OCI-LY7 (cell line): ENCODE data around the gene TTC33. TPM values are rescaled to one million over a fixed set of nuclear protein-coding genes. Genes with fewer than 3 reads are reported as not detected.
A peak's percentile ranks its signal among the peaks of the same experiment; 100 is the strongest.

Experiments
- BruUV-seq: library from RNA; stranded (reverse); fragments of 400-500 nt; replicated peaks from 2 replicates; lab custom pipeline; 2021; lab: Mats Ljungman, UMichigan
- CTCF ChIA-PET: fragments of 300-600 bp; sonication (Branson Sonifier 250); formaldehyde crosslinking; loops from one replicate; lab custom pipeline; 2022; ENCODE audit warnings: antibody characterized with exemption; ENCODE audit not compliant: unreplicated experiment; lab: Charles Lee
- POLR2A ChIA-PET: fragments of 300-600 bp; sonication (Branson Sonifier 250); formaldehyde crosslinking; loops from one replicate; lab custom pipeline; 2022; ENCODE audit warnings: antibody characterized with exemption; lab: Charles Lee
- DNase-seq: peaks from one replicate; pipeline ENCODE4 v3.0.0-alpha.2; 2015; ENCODE audit warnings: low spot score
- H2AFZ ChIP-seq: fragments of 200-600 bp; sonication (generic), shearing (Covaris generic); 2 replicates; pipeline ENCODE4 v1.6.1; 2014; ENCODE audit warnings: mild to moderate bottlenecking, antibody characterized with exemption, low read length, moderate library complexity
- H3K27ac ChIP-seq: fragments of 200-600 bp; sonication (generic); 2 replicates; pipeline ENCODE4 v1.5.1; 2014; ENCODE audit warnings: mixed run types, low read depth, mild to moderate bottlenecking, moderate library complexity, low read length, inconsistent platforms; ENCODE audit not compliant: poor library complexity, severe bottlenecking
- H3K36me3 ChIP-seq: fragments of 200-600 bp; sonication (generic); 2 replicates; pipeline ENCODE4 v1.6.1; 2014; ENCODE audit warnings: mild to moderate bottlenecking, antibody characterized with exemption, low read length, moderate library complexity, mixed read lengths; ENCODE audit not compliant: insufficient read depth
- H3K4me1 ChIP-seq: fragments of 200-600 bp; sonication (generic); 2 replicates; pipeline ENCODE4 v1.5.1; 2014; ENCODE audit warnings: mild to moderate bottlenecking, low read length; ENCODE audit not compliant: insufficient read depth, poor library complexity, severe bottlenecking
- H3K4me2 ChIP-seq: fragments of 200-600 bp; sonication (generic); 2 replicates; pipeline ENCODE4 v1.6.1; 2014; ENCODE audit warnings: mild to moderate bottlenecking, low read length
- H3K4me3 ChIP-seq: fragments of 200-600 bp; sonication (generic); 2 replicates; pipeline ENCODE4 v1.5.1; 2014; ENCODE audit warnings: mild to moderate bottlenecking, low read depth, low read length; ENCODE audit not compliant: poor library complexity, severe bottlenecking
- H3K79me2 ChIP-seq: fragments of 200-600 bp; sonication (generic); 2 replicates; pipeline ENCODE4 v1.6.1; 2016; ENCODE audit warnings: low read depth, mild to moderate bottlenecking, low read length, moderate library complexity, mixed read lengths; ENCODE audit not compliant: insufficient read depth
- H3K9me2 ChIP-seq: fragments of 200-600 bp; sonication (generic); 2 replicates; pipeline ENCODE4 v1.6.1; 2016; ENCODE audit warnings: mild to moderate bottlenecking, low read length, mixed read lengths; ENCODE audit not compliant: insufficient read depth
- H3K9me3 ChIP-seq: fragments of 200-600 bp; sonication (generic); 2 replicates; pipeline ENCODE4 v1.6.1; 2014; ENCODE audit warnings: mild to moderate bottlenecking, mixed run types, low read length, mixed read lengths
- H4K20me1 ChIP-seq: fragments of 200-600 bp; sonication (generic); 2 replicates; pipeline ENCODE4 v1.6.1; 2014; ENCODE audit warnings: mild to moderate bottlenecking, antibody characterized with exemption, low read length, moderate library complexity, mixed read lengths; ENCODE audit not compliant: insufficient read depth
- CTCF ChIP-seq: fragments of 200-600 bp; sonication (generic); conservative IDR thresholded peaks from 2 replicates; pipeline ENCODE4 v1.5.1; 2014; ENCODE audit warnings: mild to moderate bottlenecking, antibody characterized with exemption, low read length, moderate library complexity, mixed read lengths
- EZH2phosphoT487 ChIP-seq: fragments of 200-600 bp; sonication (generic); IDR thresholded peaks from 2 replicates; pipeline ENCODE4 v1.6.1; 2018; ENCODE audit warnings: low read depth, borderline replicate concordance, mild to moderate bottlenecking, mixed run types, antibody characterized with exemption, low read length, moderate library complexity, mixed read lengths
- intact Hi-C: fragments of 100-400 bp; cut with micrococcal nuclease; formaldehyde crosslinking; loops from one replicate; pipeline ENCODE4 v1.10.0; 2022; ENCODE audit not compliant: unreplicated experiment
- total RNA-seq, 2 experiments: library from RNA; depleted of rRNA in 1 of 2; stranded (reverse); fragments of >200 nt in 1 of 2; shearing (Covaris generic) in 1 of 2; gene quantifications; 2 replicates each; pipeline ENCODE4 v1.2.3, GENCODE V29; 2014 to 2022

The TTC33 gene
- total RNA-seq, 2 experiments from 2014 or later: 15.9 to 20.5 TPM

GRCh38 chr5:40776658-40776977 is 20.9 kb upstream of the TTC33 start:
- Histone ChIP-seq H4K20me1 (peaks cover 14% of the 10 kb centered on the region; the same call in 1 of the 2 replicates), H3K9me2 (no peaks in the 10 kb centered on the region), H3K9me3 (no peaks in the 10 kb centered on the region), H3K27ac (no peak overlapping the region), H3K79me2 (peaks cover 36% of the 10 kb centered on the region), H3K4me1 (peaks cover 9% of the 10 kb centered on the region), H3K4me2 (no peak overlapping the region), H2AFZ (no peak overlapping the region), H3K36me3 (peaks cover 57% of the 10 kb centered on the region), H3K4me3 (no peak overlapping the region)
- POLR2A ChIA-PET: interaction anchor here (1.8 kb wide), 1 partner anchor 16 kb away, joined by 8 read pairs; no protein-coding TSS in a partner anchor
- no peak for DNase-seq
- TF ChIP-seq CTCF: no peak
- TF ChIP-seq EZH2phosphoT487: no peak
- no TSS peak for BruUV-seq
- intact Hi-C loops: no loop called here
- CTCF ChIA-PET: interaction anchor here (1.0 kb wide), 1 partner anchor 10 kb away, joined by 3 read pairs; no protein-coding TSS in a partner anchor

- no peaks in the 10 kb centered on the region for H3K9me3 ChIP-seq
- no peak overlapping the region for H3K27ac ChIP-seq
- no peaks in the 10 kb centered on the region for H3K9me2 ChIP-seq
- H3K79me2 ChIP-seq: peaks cover 30% of the 10 kb centered on the region
- H3K4me2 ChIP-seq: no peak overlapping the region
- peaks cover 11% of the 10 kb centered on the region; the same call in 1 of the 2 replicates for H4K20me1 ChIP-seq
- BruUV-seq: TSS peak; percentile 24
- H3K36me3 ChIP-seq: peaks cover 63% of the 10 kb centered on the region
- no peak for DNase-seq
- H3K4me3 ChIP-seq: no peak overlapping the region
- intact Hi-C loops: no loop called here
- POLR2A ChIA-PET: interaction anchor here (1.0 to 1.8 kb wide), 3 partner anchors 15 to 17 kb away, joined by 3 to 8 read pairs (median 7); no protein-coding TSS in a partner anchor
- TF ChIP-seq CTCF (no peak), EZH2phosphoT487 (no peak)
- CTCF ChIA-PET: no interaction called here
- no peak overlapping the region for H2AFZ ChIP-seq
- peaks cover 9% of the 10 kb centered on the region for H3K4me1 ChIP-seq
Measured at GRCh38 chr5:40775846-40776657, 20.3 kb upstream of the TTC33 start.
